HepG2 (cell line): Measurements from ENCODE around the gene NFKBIZ. TPM values are rescaled to one million over a fixed set of nuclear protein-coding genes. Genes with fewer than 3 reads are reported as not detected.

ENCODE experiments used
- ADNP ChIP-seq: sonication (generic); formaldehyde crosslinking; IDR thresholded peaks from 2 replicates; pipeline ENCODE4 v1.4.0; 2020; ENCODE audit warnings: missing genetic modification reagents
- AGO2 ChIP-seq: fragments of 200-400 bp; formaldehyde crosslinking; optimal IDR thresholded peaks from 2 replicates; pipeline ENCODE3; 2017; ENCODE audit warnings: mild to moderate bottlenecking, low read depth, low read length, moderate library complexity
- ATF1 ChIP-seq: IDR thresholded peaks from 2 replicates; pipeline ENCODE4 v1.6.1; 2016; ENCODE audit warnings: mild to moderate bottlenecking, control low read depth
- CCDC6 ChIP-seq: sonication (generic); formaldehyde crosslinking; IDR thresholded peaks from 2 replicates; pipeline ENCODE4 v1.8.1; 2022; ENCODE audit warnings: mild to moderate bottlenecking, missing genetic modification reagents, moderate library complexity
- DPF2 ChIP-seq: sonication (generic); formaldehyde crosslinking; IDR thresholded peaks from 2 replicates; pipeline ENCODE4 v1.4.0; 2020; ENCODE audit warnings: mild to moderate bottlenecking, low read depth, missing genetic modification reagents, borderline replicate concordance
- GTF3A ChIP-seq: sonication (generic); formaldehyde crosslinking; conservative IDR thresholded peaks from 2 replicates; pipeline ENCODE4 v1.4.0; 2020; ENCODE audit warnings: mild to moderate bottlenecking, missing genetic modification reagents
- NBN ChIP-seq: fragments of 450-650 bp; conservative IDR thresholded peaks from 2 replicates; pipeline ENCODE4 v1.6.1; 2017
- NFE2 ChIP-seq: sonication (generic); formaldehyde crosslinking; IDR thresholded peaks from 2 replicates; pipeline ENCODE4 v1.4.0; 2020; ENCODE audit warnings: missing genetic modification reagents
- YEATS2 ChIP-seq: sonication (generic); formaldehyde crosslinking; IDR thresholded peaks from 2 replicates; pipeline ENCODE4 v1.4.0; 2020; ENCODE audit warnings: missing genetic modification reagents, borderline replicate concordance
- ZKSCAN5 ChIP-seq: sonication (generic); formaldehyde crosslinking; IDR thresholded peaks from 2 replicates; pipeline ENCODE4 v1.5.1; 2020; ENCODE audit warnings: mild to moderate bottlenecking, missing genetic modification reagents
- ZNF792 ChIP-seq: IDR thresholded peaks from 2 replicates; pipeline ENCODE4 v1.6.1; 2016
- polyA plus RNA-seq, 8 experiments: library from polyadenylated mRNA; depleted of rRNA in 3 of 8; stranded (reverse) in 7 of 8; unstranded in 1 of 8; fragments of >200 nt; fragmentation: Illumina TruSeq in 4 of 8; extraction: Trizol in 4 of 8; gene quantifications; 2 replicates each; pipeline versions ENCODE4 v1.2.1 to v1.2.3, GENCODE V29; 2011 to 2016; ENCODE audit warnings: low read depth in 4 of 8, missing spikeins in 1 of 8, mixed read lengths in 1 of 8; ENCODE audit not compliant: insufficient read depth in 1 of 8
- total RNA-seq, 5 experiments: library from RNA; depleted of rRNA; stranded (reverse); fragments of >200 nt; fragmentation: Illumina TruSeq; extraction: Trizol; gene quantifications; 2 replicates each; pipeline ENCODE4 v1.2.3, GENCODE V29; 2016; ENCODE audit warnings: low read depth in 1 of 5
- TF ChIP-seq, protein P1 (sequence below): sonication (generic); formaldehyde crosslinking; conservative IDR thresholded peaks from 2 replicates; pipeline ENCODE4 v1.4.0; 2020; ENCODE audit warnings: mild to moderate bottlenecking, missing genetic modification reagents, moderate library complexity
- TF ChIP-seq, protein P2 (sequence below): sonication (generic); formaldehyde crosslinking; IDR thresholded peaks from 2 replicates; pipeline ENCODE4 v1.4.0; 2020; ENCODE audit warnings: mild to moderate bottlenecking, missing genetic modification reagents
- TF ChIP-seq, protein P3 (sequence below): sonication (generic); formaldehyde crosslinking; IDR thresholded peaks from 2 replicates; pipeline ENCODE4 v1.4.0; 2020; ENCODE audit warnings: missing genetic modification reagents
- TF ChIP-seq, protein P4 (sequence below): IDR thresholded peaks from 2 replicates; pipeline ENCODE4 v1.6.1; 2012; ENCODE audit warnings: low read length, improper control_type of control experiment
- TF ChIP-seq, protein P5 (sequence below): sonication (generic); formaldehyde crosslinking; IDR thresholded peaks from 2 replicates; pipeline ENCODE4 v1.5.1; 2020; ENCODE audit warnings: missing genetic modification reagents, mild to moderate bottlenecking, borderline replicate concordance

The NFKBIZ gene
- total and polyA plus RNA-seq, 2 of the 13 experiments (the other 11 are each of a cell fraction or from before 2014, with no cell fraction given) = 25.9 to 60.6 TPM

DNA sequence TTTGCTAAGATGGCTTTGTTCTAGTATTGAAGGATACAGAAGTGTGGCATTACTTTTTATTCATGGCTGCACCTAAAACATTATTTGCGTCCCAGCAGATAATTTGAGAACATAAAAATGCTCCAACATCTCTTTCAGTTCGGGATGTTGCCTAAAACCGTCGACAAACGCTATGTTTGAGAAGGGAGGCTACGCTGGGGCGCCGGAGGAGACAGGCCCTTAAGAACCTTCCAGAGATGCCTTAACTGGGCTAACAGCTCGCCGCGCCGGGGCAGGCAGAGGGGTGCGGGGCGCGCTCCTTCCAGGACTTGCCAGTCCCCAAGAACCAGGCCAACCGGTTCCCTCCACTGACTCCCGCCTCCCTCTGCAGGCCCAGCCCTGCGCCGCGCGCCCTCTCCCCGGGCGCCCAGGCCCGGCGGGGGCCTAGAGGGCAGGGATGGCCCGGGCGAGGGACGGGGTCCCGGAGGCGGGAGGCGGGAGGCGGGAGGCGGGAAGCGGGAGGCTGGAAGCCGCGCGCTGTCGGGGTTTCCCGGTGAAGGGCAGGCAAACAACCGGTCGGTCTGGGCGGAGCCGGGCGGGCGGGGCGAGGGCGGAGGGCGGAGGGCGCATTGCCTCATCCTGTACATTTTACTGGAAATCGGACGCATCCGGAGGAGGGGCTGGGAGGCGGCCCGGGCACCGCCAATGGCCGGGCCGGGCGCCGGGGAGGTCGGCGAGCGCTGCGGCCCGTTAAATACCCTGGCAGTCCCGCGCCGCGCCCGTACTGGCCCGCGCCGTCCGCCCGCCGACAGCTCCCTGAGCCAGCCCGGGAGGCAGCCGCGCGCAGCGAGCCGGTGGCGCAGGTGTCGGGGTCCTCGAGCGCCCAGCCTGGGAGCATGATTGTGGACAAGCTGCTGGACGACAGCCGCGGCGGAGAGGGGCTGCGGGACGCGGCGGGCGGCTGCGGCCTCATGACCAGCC lies at the start of gene NFKBIZ (continued):
- TF ChIP-seq, protein P1, sequence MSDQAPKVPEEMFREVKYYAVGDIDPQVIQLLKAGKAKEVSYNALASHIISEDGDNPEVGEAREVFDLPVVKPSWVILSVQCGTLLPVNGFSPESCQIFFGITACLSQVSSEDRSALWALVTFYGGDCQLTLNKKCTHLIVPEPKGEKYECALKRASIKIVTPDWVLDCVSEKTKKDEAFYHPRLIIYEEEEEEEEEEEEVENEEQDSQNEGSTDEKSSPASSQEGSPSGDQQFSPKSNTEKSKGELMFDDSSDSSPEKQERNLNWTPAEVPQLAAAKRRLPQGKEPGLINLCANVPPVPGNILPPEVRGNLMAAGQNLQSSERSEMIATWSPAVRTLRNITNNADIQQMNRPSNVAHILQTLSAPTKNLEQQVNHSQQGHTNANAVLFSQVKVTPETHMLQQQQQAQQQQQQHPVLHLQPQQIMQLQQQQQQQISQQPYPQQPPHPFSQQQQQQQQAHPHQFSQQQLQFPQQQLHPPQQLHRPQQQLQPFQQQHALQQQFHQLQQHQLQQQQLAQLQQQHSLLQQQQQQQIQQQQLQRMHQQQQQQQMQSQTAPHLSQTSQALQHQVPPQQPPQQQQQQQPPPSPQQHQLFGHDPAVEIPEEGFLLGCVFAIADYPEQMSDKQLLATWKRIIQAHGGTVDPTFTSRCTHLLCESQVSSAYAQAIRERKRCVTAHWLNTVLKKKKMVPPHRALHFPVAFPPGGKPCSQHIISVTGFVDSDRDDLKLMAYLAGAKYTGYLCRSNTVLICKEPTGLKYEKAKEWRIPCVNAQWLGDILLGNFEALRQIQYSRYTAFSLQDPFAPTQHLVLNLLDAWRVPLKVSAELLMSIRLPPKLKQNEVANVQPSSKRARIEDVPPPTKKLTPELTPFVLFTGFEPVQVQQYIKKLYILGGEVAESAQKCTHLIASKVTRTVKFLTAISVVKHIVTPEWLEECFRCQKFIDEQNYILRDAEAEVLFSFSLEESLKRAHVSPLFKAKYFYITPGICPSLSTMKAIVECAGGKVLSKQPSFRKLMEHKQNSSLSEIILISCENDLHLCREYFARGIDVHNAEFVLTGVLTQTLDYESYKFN (CRISPR knock-in tag) = no peak
- TF ChIP-seq NFE2 (CRISPR knock-in tag) (no peak), YEATS2 (CRISPR knock-in tag) (no peak; the same call in 1 of the 2 replicates), ATF1 (CRISPR knock-in tag) (no peak), ZKSCAN5 (CRISPR knock-in tag) (no peak), CCDC6 (CRISPR knock-in tag) (peak; percentile 83; the same call in 1 of the 2 replicates), DPF2 (CRISPR knock-in tag) (no peak), NBN (no peak), AGO2 (no peak), ADNP (CRISPR knock-in tag) (no peak), GTF3A (CRISPR knock-in tag) (no peak), ZNF792 (CRISPR knock-in tag) (no peak)
- TF ChIP-seq, protein P2, sequence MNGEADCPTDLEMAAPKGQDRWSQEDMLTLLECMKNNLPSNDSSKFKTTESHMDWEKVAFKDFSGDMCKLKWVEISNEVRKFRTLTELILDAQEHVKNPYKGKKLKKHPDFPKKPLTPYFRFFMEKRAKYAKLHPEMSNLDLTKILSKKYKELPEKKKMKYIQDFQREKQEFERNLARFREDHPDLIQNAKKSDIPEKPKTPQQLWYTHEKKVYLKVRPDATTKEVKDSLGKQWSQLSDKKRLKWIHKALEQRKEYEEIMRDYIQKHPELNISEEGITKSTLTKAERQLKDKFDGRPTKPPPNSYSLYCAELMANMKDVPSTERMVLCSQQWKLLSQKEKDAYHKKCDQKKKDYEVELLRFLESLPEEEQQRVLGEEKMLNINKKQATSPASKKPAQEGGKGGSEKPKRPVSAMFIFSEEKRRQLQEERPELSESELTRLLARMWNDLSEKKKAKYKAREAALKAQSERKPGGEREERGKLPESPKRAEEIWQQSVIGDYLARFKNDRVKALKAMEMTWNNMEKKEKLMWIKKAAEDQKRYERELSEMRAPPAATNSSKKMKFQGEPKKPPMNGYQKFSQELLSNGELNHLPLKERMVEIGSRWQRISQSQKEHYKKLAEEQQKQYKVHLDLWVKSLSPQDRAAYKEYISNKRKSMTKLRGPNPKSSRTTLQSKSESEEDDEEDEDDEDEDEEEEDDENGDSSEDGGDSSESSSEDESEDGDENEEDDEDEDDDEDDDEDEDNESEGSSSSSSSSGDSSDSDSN (CRISPR knock-in tag) = peak; percentile 73
- TF ChIP-seq, protein P3, sequence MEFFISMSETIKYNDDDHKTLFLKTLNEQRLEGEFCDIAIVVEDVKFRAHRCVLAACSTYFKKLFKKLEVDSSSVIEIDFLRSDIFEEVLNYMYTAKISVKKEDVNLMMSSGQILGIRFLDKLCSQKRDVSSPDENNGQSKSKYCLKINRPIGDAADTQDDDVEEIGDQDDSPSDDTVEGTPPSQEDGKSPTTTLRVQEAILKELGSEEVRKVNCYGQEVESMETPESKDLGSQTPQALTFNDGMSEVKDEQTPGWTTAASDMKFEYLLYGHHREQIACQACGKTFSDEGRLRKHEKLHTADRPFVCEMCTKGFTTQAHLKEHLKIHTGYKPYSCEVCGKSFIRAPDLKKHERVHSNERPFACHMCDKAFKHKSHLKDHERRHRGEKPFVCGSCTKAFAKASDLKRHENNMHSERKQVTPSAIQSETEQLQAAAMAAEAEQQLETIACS = peak; percentile 11; the same call in 1 of the 2 replicates
- TF ChIP-seq, protein P4, sequence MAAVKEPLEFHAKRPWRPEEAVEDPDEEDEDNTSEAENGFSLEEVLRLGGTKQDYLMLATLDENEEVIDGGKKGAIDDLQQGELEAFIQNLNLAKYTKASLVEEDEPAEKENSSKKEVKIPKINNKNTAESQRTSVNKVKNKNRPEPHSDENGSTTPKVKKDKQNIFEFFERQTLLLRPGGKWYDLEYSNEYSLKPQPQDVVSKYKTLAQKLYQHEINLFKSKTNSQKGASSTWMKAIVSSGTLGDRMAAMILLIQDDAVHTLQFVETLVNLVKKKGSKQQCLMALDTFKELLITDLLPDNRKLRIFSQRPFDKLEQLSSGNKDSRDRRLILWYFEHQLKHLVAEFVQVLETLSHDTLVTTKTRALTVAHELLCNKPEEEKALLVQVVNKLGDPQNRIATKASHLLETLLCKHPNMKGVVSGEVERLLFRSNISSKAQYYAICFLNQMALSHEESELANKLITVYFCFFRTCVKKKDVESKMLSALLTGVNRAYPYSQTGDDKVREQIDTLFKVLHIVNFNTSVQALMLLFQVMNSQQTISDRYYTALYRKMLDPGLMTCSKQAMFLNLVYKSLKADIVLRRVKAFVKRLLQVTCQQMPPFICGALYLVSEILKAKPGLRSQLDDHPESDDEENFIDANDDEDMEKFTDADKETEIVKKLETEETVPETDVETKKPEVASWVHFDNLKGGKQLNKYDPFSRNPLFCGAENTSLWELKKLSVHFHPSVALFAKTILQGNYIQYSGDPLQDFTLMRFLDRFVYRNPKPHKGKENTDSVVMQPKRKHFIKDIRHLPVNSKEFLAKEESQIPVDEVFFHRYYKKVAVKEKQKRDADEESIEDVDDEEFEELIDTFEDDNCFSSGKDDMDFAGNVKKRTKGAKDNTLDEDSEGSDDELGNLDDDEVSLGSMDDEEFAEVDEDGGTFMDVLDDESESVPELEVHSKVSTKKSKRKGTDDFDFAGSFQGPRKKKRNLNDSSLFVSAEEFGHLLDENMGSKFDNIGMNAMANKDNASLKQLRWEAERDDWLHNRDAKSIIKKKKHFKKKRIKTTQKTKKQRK = no peak
- TF ChIP-seq, protein P5, sequence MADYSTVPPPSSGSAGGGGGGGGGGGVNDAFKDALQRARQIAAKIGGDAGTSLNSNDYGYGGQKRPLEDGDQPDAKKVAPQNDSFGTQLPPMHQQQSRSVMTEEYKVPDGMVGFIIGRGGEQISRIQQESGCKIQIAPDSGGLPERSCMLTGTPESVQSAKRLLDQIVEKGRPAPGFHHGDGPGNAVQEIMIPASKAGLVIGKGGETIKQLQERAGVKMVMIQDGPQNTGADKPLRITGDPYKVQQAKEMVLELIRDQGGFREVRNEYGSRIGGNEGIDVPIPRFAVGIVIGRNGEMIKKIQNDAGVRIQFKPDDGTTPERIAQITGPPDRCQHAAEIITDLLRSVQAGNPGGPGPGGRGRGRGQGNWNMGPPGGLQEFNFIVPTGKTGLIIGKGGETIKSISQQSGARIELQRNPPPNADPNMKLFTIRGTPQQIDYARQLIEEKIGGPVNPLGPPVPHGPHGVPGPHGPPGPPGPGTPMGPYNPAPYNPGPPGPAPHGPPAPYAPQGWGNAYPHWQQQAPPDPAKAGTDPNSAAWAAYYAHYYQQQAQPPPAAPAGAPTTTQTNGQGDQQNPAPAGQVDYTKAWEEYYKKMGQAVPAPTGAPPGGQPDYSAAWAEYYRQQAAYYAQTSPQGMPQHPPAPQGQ (CRISPR knock-in tag) = no peak
